GM21367 (cell line): ENCODE measurements around the gene NIM1K.
"Not testable (repeated sequence)": the region's sequence is repeated elsewhere in the genome, so short reads cannot be mapped to it uniquely, and the experiment has no call there.

Source experiments
- ATAC-seq: cut with Tn5 transposase; IDR thresholded peaks from one replicate; pipeline ENCODE4 v1.9.1; 2021; ENCODE audit not compliant: unreplicated experiment

NIM1K gene

DNA sequence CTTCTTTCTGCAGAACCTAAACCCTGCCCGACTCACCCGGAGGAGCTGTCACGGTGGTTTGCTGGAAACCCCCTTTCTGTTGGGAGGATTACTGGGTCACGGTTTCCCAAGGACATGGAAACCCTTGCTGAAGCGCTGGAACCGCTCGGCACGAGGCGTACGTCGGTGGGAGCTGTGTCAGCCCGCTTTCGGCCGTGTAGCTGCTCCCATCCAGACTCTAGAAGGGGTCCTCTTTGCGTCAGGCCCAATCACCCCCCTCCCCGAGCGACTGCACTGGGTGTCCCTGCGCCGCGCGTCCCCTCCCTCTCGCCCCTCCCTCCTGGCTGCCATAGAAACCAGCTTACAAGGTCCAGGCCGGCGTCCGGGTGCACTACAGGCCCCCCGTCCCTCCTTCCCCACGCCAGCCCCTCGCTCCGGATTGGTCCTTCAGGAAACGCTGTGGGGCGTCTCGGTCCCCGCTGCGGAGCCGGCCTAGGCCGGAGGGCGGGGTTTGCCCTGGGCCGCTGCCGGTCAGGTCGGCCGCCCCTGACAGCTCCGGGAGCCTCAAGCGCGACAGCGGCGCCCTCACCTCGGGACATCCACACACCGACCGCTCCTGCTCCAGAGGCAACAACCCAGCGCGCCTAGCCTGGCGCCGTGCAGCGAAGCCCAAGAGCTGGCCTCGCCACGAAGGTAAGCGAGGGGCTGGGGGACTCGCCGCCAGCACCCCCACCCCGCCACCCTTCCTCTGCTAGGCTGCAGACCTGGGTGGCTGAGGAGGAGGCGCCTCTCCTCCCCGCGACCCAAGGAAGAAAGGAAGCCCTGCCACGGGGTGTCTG, at the start of gene NIM1K:
NIM1K (plus strand) TSS at position 486 of the 818 bp plus-strand sequence. CDS start 53,551 bp downstream, outside the sequence.
- ATAC-seq, result peak; percentile 76

DNA sequence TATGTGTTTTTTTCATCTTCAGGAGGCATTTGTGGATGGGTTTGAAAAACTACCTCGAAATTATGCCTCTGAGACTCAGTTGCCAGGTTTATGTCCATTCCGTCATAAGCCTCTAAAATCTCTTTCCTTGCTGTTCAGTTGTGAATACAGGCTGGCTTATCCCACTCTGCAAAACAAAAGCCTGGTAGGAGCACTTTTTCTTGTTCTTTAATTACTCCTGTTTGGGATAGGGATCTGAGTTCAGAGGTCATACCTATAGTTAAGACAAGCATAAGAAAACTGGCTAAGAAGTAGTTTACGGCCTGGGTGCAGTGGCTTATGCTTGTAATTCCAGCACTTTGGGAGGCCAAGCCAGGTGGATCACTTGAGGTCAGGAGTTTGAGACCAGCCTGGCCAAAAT, 47.0 kb upstream of the NIM1K start:
- no peak for ATAC-seq

DNA sequence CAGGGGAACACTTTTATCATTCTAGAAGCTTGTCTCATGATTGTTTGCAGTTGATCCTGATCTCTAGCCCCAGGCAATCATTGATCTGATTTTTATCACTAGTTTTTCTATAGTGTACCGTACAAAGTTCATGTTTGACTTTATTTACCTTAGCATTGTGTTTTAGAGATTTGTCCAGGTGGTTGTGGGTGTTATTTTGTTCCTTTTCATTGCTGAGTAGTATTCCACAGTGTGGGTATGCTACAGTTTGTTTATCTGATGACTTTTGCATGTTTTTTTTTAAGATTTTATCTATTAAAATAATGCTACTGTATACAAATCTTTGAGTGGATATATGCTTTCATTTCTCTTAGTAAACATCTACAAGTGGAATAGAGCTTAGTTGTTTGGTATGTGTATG, 45.1 kb upstream of the NIM1K start:
- ATAC-seq, result no peak

DNA sequence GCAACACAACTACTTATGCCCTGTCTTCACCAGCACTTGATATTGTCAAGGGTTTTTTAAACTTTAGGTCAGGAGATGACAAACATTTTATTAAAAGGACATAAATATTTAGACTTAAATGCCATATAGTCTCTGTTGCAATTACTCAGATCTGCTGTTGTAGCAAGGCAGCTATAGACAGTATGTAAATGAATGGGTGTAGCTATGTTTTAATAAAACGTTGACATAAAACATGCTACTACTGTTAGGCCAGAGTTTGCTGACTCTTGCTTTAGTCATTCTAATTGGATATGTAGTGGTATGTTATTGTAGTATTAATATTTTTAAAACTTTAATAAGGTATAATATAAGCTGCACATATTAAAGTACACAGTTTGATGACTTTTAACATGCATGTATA, 43.6 kb upstream of the NIM1K start:
- ATAC-seq, result no peak

DNA sequence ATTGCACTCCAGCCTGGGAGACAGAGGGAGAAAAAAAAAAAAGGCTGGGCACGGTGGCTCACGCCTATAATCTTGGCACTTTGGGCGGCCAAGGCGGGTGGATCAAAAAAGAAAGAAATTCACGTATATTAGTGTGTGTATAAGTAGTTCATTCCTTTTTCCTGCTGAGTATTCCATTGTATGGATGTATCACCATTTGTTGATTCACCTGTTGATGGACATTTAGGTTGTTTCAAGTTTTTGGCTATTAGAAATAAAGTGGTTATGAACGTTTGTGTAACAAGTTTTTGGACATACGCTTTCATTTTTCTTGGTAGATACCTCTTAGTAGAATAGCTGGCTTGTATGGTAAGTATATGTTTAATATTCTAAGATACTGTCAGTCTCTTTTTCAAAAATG, 42.8 kb upstream of the NIM1K start:
- ATAC-seq, result no peak

DNA sequence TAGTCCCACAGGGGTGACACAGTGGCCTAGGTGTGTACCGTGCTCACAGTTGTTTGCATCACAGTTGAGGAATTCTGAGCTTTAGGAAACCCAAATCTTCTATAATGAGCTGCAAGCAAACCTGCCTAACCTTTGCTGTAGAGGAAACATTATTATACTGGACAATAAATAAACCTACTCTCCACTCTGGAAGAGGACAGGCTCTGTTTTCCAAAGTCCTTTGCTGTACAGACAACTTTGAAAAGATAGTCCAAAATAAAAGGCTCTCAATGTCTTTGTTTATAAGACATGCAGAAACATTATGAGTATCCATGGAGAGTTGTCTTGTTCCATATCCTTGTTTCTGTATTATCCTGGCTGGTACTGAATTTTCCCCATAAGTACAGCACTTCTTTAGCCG, 42.0 kb upstream of the NIM1K start:
- ATAC-seq, result no peak

DNA sequence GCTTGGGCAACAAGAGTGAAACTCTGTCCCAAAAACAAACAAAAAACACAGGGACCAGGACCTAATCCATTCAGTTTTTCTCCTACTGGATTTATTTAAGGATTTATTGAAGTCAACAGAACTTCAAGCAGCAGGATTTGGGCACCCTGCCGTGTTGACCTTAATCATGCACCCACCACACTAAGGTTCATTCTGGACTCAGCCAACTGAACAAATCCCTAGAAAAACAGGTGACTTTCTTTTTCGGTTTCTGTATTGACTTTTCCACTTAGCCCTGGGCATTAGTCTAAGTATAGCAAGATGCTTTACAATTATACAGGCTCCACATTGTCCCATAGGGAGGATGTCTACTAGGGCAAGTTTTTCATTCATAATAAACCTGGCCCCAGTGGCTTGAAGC, 41.3 kb upstream of the NIM1K start:
- no peak for ATAC-seq

DNA sequence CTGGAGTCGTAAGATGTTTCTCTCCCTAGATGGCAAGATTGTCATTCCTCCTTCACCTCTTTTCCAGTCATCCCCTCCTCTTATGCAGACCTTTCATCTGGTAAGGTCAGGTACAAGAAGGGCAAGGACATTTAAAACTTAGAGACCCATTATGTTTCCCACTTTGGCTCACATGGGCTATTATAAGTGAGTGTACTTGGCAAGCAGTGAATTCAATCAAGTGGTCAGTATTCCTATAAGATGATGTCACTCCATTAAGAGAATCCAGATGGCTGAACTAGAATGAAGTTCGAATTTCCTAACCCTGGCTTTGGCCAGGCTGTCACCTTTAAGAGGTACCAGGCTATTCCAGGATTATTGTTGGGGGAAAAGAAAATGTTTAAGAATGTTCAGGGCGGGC, 39.1 kb upstream of the NIM1K start:
- no peak for ATAC-seq

DNA sequence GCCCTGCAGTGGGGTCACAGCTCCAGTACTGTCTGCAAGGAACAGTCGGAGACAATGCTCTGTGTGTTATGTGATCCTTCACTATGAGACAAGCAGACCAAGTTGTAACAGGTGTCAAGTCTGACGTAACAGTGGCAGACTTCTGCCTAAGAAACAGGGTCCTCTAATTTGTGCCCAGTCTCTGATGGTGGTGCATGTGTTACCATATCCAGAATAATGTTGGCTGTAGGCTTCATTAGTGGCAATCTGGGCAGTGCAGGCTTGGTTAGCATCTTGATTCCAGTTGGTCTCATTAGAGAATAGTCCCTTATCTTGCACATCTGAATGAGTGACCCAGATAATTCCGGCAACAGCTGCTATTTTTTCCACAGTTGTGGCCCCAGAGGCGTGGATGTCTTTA, 37.6 kb upstream of the NIM1K start:
- no peak for ATAC-seq

DNA sequence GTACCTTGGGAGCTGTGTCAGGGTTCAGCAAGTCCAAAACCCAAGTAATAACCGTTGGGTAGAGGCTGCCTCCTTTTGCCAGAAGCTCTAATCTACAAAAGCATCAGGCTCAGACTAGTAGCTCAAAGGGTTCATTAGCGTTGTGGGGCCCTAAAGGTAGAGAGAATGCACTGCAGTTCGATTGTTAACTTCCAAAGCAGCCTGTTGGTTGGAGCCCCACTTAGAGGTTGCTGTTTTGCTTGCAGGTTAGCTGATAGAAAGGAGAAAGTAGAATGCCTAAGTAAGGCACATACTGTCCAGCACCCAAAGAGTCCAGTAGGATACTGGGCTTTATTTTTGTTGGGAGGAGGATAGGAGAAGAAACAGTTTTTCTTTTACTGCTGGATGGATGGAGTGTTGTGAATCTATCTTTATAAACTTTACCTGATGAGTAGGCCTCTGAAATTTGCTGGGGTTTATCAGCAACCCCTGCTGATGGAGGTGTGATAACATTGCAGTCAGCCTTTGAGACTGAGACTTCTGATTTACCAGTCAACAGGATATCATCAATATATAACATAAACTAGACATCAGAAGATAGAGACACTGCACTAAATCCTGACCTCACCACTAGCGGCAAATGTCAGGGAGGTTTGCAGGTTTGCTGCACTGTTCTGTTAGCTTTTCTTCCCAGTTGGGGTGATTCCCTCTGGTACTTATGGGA, 36.5 kb upstream of the NIM1K start:
- no peak for ATAC-seq

DNA sequence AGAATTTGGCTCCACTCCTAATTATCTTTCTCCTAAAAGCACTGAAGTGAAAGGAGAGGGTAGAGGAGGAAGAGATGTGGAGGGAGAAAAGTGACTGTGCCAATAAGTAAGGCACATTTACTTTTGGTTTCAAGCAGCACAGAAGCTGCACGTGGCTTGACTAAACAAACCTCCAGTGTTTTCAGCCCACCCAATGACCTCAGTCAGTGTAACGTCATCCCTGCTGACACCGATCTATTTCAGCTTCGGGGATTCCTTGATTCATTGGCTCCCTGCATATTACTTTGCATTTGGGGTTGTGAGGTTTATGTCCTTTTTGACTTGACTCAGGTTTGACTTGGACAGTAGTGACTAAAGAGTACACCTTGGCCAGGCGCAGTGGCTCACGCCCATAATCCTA, 35.6 kb upstream of the NIM1K start:
- ATAC-seq, result no peak

DNA sequence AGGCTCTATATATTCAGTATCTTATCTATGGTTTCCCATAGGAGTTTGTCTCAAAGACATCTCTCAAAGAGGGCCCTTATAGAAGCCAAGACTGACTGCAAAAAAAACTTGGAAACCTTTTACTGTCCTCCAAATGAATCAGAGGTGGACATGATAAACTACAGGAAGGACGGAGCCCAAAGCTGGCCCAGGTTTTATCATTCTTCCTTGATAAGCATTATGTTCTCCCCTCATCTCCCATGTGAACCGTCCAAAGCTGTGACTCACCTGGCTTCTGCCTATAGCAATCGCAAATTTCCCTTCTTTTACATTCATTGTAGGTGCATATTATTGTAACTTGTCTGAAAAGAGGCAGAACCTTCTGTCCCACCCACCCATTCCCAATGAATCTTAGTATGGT, 35.0 kb upstream of the NIM1K start:
- no peak for ATAC-seq

DNA sequence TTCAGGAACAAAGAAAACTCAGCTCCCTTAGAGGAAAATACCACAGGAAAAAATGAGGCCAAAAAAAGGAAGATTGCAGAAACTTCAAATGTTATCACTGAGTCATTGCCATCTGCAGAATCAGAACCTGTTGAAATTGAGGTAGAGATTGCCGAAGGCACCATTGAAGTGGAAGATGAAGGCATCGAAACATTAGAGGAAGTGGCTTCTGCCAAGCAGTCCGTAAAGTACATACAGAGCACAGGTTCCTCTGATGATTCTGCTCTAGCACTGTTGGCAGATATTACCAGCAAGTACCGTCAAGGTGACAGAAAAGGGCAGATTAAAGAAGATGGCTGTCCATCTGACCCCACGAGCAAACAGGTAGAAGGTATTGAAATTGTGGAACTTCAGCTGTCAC, 30.8 kb upstream of the NIM1K start:
- no peak for ATAC-seq

DNA sequence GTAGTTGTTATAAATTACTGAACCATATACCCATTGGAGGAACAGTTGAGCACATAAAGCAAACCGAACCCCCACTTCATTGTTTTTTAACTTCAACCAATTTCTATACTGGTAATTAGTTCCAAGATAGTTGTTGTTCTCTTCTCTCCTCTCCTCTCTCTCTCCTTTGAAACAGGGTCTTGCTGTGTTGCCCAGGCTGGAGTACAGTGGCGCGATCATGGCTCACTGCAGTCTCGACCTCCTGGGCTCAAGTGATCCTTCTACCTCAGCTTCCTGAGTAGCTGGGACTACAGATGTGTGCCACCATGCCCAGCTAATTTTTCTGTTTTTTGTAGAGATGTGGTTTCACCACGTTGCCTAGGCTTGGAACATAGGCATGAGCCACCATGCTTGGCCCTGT, 27.2 kb upstream of the NIM1K start:
- not testable (repeated sequence) for ATAC-seq

DNA sequence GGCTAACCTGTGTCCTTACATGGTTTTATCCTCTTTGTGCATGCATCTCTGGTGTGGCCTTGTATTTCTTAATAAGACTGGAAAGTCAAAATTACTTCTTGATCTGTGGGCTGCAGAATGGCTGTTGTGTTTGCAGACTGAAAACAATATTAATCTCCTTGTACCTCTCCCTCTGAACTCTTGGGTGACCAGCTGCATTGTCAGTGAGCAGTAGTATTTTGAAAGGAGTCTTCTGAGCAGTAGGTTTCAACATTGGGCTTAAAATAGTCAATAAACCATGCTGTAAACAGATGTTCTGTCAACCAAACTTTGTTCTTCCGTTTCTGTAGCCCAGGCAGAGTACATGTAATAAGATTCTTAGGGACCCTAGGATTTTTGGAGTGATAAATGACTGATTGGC, 26.7 kb upstream of the NIM1K start:
- no peak for ATAC-seq

DNA sequence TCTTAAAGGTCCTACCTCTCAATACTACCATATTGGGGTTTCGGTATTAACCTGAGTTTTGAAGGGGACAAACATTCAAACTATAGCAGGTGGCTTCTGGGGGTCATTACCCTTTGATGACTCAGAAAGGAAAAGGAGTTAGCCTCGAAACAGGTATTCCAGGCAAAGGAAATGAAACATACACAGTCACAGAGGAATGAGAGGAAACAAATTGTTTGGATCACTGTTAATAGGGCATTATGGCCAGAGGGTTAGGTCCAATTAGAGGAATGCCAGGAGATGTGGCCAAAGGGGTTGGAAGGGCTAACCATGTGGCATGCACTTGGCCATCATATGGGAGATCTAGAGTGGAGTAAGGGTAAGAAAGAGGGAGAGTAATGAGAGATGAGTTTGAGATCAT, 23.9 kb upstream of the NIM1K start:
- no peak for ATAC-seq

DNA sequence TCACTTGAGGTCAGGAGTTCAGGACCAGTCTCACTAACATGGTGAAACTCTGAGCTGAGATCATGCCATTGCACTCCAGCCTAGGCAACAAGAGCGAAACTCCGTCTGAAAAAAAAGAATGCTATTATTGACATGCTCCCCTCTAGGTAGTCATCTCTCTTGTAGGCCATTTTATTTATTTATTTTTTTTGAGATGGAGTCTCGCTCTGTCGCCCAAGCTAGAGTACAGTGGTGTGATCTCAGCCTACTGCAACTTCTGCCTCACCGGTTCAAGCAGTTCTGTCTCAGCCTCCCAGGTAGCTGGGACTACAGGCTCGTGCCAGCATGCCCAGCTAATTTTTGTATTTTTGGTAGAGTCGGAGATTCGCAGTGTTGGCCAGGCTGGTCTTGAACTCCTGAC, 20.6 kb upstream of the NIM1K start:
- ATAC-seq, result no peak

DNA sequence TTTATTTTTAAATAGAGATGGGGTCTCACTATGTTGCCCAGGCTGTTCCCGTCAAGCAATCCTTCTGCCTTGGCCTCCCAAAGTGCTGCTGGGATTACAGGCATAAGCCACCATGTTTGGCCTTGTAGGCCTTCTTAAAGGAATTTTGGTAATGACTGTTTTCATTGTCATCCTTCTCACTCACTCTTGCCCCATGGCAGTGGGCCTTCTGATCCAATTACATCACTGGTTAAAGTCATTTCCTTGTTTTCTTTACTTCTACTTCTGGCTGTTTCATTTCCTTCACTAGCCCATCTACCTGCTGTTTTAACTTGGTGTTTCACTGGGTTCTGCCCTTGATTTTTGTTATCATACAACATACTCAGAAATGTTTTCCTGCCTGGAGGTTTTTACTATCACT, 20.1 kb upstream of the NIM1K start:
- ATAC-seq, result no peak

DNA sequence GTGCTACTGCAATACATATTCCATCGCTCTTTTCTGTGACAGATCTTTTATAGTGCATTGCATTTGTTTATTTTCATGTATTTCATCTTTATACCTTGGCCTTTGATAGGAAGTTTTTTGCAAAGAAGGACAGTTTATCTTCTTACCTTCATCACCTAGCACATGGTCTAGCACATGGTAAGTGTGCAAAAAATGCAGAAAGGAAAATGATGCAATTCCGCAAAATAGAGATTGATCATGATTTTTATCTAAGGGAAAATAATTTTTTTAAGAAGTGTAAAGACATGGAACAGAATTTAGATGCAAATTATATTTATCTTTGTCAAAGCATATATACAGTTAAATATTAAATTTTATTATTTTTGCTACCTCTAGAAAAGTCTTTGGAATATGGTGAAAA, 19.2 kb upstream of the NIM1K start:
- no peak for ATAC-seq

DNA sequence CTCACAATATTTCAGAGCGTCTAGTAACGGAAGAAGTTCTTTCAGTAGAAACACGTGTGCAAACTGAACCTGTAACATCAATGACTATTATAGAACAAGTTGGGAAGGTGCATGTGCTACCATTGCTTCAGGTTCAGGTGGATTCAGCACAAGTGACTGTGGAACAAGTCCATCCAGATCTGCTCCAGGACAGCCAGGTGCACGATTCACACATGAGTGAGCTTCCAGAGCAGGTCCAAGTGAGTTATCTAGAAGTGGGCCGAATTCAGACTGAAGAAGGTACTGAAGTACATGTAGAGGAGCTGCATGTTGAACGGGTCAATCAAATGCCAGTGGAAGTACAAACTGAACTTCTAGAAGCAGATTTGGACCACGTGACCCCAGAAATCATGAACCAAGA, 17.4 kb upstream of the NIM1K start:
- ATAC-seq, result no peak

DNA sequence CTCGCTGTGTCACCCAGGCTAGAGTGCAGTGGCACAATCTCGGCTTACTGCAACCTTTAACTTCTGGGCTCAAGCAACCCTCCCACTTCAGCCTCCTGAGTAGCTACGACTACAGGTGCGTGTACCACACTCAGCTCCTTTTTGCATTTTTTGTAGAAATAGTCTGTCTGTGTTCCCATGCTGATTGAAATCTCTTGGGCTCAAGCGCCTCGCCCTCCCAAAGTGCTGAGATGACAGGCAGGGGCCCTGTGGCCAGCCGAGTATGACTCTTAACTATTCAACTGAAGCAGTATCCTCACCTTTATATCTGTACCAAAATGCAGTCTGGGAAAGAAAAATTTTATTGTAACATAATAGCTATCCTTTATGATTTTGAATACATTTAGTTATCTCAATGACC, 12.2 kb upstream of the NIM1K start:
- no peak for ATAC-seq

DNA sequence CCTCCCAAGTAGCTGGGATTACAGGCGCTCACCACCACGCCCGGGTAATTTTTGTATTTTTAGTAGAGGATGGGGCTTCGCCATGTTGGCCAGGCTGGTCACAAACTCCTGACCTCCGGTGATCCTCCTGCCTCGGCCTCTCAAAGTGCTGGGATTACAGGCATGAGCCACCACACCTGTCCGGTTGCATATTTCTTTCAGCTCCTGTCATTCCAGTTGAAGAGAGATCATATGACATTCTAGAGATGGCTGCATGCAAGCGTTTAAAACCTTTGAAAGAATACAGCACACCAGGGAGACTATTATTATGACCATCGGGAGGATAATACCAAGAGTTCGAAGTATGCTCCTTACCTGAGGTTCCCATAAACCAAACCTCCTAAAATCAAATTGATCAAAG, 9.6 kb upstream of the NIM1K start:
- ATAC-seq, result no peak

DNA sequence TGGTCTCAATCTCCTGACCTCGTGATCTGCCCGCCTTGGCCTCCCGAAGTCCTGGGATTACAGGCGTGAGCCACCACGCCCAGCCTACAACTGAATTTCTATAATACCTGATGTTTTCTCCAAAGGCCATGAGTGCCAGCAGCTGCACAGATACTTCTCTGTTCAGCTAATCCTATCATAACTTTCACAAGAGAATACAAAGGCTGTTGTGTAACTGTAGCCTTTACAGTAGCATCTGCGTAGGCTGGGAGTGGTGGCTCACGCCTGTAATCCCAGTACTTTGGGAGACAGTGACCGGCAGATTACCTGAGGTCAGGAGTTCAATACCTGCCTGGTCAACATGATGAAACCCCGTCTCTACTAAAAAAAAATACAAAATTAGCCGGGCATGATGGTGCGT, 8.9 kb upstream of the NIM1K start:
- not testable (repeated sequence) for ATAC-seq
